Osteocyte (in vitro differentiated cells): Measurements from ENCODE around the gene ZIC5. TPM values are rescaled to one million over a fixed set of nuclear protein-coding genes. Genes with fewer than 3 reads are reported as not detected.
A peak's percentile ranks its signal among the peaks of the same experiment; 100 is the strongest.

Experiments used
- DNase-seq: peaks from one replicate; pipeline ENCODE4 v3.0.0; 2021; ENCODE audit warnings: mixed read lengths; ENCODE audit not compliant: unreplicated experiment; ENCODE audit errors: extremely low spot score
- H3K27ac Mint-ChIP-seq: one replicate; pipeline ENCODE4 v1.8.0; 2021; ENCODE audit warnings: mild to moderate bottlenecking, mixed read lengths; ENCODE audit not compliant: unreplicated experiment
- H3K27me3 Mint-ChIP-seq: one replicate; pipeline ENCODE4 v1.8.0; 2021; ENCODE audit warnings: mixed read lengths; ENCODE audit not compliant: unreplicated experiment
- H3K36me3 Mint-ChIP-seq: one replicate; pipeline ENCODE4 v1.8.0; 2021; ENCODE audit warnings: mixed read lengths; ENCODE audit not compliant: unreplicated experiment
- H3K4me1 Mint-ChIP-seq: one replicate; pipeline ENCODE4 v1.8.0; 2021; ENCODE audit warnings: mixed read lengths; ENCODE audit not compliant: unreplicated experiment
- H3K4me3 Mint-ChIP-seq: one replicate; pipeline ENCODE4 v1.8.0; 2021; ENCODE audit warnings: mild to moderate bottlenecking, moderate library complexity, mixed read lengths; ENCODE audit not compliant: unreplicated experiment
- H3K9me3 Mint-ChIP-seq: one replicate; pipeline ENCODE4 v1.8.0; 2021; ENCODE audit warnings: mixed read lengths; ENCODE audit not compliant: unreplicated experiment
- total RNA-seq: library from RNA; stranded (reverse); gene quantifications from 2 replicates; pipeline ENCODE4 v1.2.1, GENCODE V29; 2021
- TF ChIP-seq, protein P1 (sequence below): fragments of 200-600 bp; sonication (generic); IDR thresholded peaks from 2 replicates; pipeline ENCODE4 v1.5.0; 2021; ENCODE audit warnings: antibody characterized with exemption, mild to moderate bottlenecking, moderate library complexity

ZIC5 gene
- total RNA-seq, 1 donor from 2014 or later: 8.8 TPM

- Mint-ChIP-seq H3K27ac (peak overlapping the region; percentile 9), H3K36me3 (no peaks in the 10 kb centered on the region), H3K27me3 (peaks cover 6% of the 10 kb centered on the region)
Measured at GRCh38 chr13:99996381-99996973, 24.9 kb upstream of the ZIC5 start.

GRCh38 chr13:99995589-99996380 lies 24.2 kb upstream of the ZIC5 start:
- peak overlapping the region; percentile 43 for H3K4me3 Mint-ChIP-seq
- TF ChIP-seq, protein P1, sequence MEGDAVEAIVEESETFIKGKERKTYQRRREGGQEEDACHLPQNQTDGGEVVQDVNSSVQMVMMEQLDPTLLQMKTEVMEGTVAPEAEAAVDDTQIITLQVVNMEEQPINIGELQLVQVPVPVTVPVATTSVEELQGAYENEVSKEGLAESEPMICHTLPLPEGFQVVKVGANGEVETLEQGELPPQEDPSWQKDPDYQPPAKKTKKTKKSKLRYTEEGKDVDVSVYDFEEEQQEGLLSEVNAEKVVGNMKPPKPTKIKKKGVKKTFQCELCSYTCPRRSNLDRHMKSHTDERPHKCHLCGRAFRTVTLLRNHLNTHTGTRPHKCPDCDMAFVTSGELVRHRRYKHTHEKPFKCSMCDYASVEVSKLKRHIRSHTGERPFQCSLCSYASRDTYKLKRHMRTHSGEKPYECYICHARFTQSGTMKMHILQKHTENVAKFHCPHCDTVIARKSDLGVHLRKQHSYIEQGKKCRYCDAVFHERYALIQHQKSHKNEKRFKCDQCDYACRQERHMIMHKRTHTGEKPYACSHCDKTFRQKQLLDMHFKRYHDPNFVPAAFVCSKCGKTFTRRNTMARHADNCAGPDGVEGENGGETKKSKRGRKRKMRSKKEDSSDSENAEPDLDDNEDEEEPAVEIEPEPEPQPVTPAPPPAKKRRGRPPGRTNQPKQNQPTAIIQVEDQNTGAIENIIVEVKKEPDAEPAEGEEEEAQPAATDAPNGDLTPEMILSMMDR: no peak
- DNase-seq: no peak
- H3K27me3 Mint-ChIP-seq: peaks cover 6% of the 10 kb centered on the region
- H3K4me1 Mint-ChIP-seq: peaks cover 45% of the 10 kb centered on the region
- H3K36me3 Mint-ChIP-seq: no peaks in the 10 kb centered on the region
- no peaks in the 10 kb centered on the region for H3K9me3 Mint-ChIP-seq
- peak overlapping the region; percentile 73 for H3K27ac Mint-ChIP-seq

More at GRCh38 chr13:99996381-99996973, 24.9 kb upstream of the ZIC5 start:
- TF ChIP-seq, protein P1: no peak
- H3K9me3 Mint-ChIP-seq: no peaks in the 10 kb centered on the region
- no peak overlapping the region for H3K4me3 Mint-ChIP-seq
- no peak for DNase-seq
- H3K4me1 Mint-ChIP-seq: peaks cover 39% of the 10 kb centered on the region

- DNase-seq: no peak
- no peaks in the 10 kb centered on the region for H3K36me3 Mint-ChIP-seq
- H3K27ac Mint-ChIP-seq: peak overlapping the region; percentile 96
- peaks cover 6% of the 10 kb centered on the region for H3K27me3 Mint-ChIP-seq
- H3K4me1 Mint-ChIP-seq: peaks cover 51% of the 10 kb centered on the region
- no peaks in the 10 kb centered on the region for H3K9me3 Mint-ChIP-seq
- TF ChIP-seq, protein P1: no peak
- peak overlapping the region; percentile 43 for H3K4me3 Mint-ChIP-seq
Measured at GRCh38 chr13:99995104-99995588, 23.6 kb upstream of the ZIC5 start.

- Mint-ChIP-seq H3K36me3 (no peaks in the 10 kb centered on the region), H3K9me3 (no peaks in the 10 kb centered on the region), H3K27me3 (peaks cover 6% of the 10 kb centered on the region), H3K4me3 (peak overlapping the region; percentile 47), H3K27ac (peak overlapping the region; percentile 96), H3K4me1 (peaks cover 56% of the 10 kb centered on the region)
- DNase-seq: no peak
- TF ChIP-seq, protein P1: no peak
Measured at GRCh38 chr13:99994638-99995020, 23.1 kb upstream of the ZIC5 start.
